Loucy (cell line): Measurements from ENCODE around the gene XIRP2.

Experiments used
- H2AFZ ChIP-seq: fragments of 200-600 bp; sonication (generic); 2 replicates; pipeline ENCODE4 v1.6.0; 2016; ENCODE audit warnings: antibody characterized with exemption, mild to moderate bottlenecking, low read length, moderate library complexity
- H3F3A ChIP-seq: fragments of 200-600 bp; 2 replicates; pipeline ENCODE4 v1.6.0; 2016; ENCODE audit warnings: antibody characterized with exemption, low read depth, mild to moderate bottlenecking
- H3K27me3 ChIP-seq: fragments of 200-600 bp; sonication (generic); 2 replicates; pipeline ENCODE4 v1.6.1; 2014; ENCODE audit warnings: low read length, mild to moderate bottlenecking; ENCODE audit not compliant: insufficient read depth, poor library complexity, severe bottlenecking
- H3K36me3 ChIP-seq: fragments of 200-600 bp; sonication (generic); 2 replicates; pipeline ENCODE4 v1.6.1; 2016; ENCODE audit warnings: low read length; ENCODE audit not compliant: insufficient read depth
- H3K4me1 ChIP-seq: fragments of 200-600 bp; sonication (generic); 2 replicates; pipeline ENCODE4 v1.5.1; 2014; ENCODE audit warnings: low read length, mild to moderate bottlenecking; ENCODE audit not compliant: insufficient read depth, poor library complexity, severe bottlenecking
- H3K4me2 ChIP-seq: fragments of 200-600 bp; sonication (generic); 2 replicates; pipeline ENCODE4 v1.6.0; 2014; ENCODE audit warnings: antibody characterized with exemption, low read length, low read depth, mild to moderate bottlenecking; ENCODE audit not compliant: poor library complexity, severe bottlenecking
- H3K4me3 ChIP-seq: fragments of 200-600 bp; sonication (generic); 2 replicates; pipeline ENCODE4 v1.5.1; 2014; ENCODE audit warnings: low read length, mild to moderate bottlenecking, mixed read lengths; ENCODE audit not compliant: poor library complexity, severe bottlenecking
- H3K79me2 ChIP-seq: fragments of 200-600 bp; sonication (generic); 2 replicates; pipeline ENCODE4 v1.6.1; 2014; ENCODE audit warnings: low read length; ENCODE audit not compliant: insufficient read depth
- H3K9ac ChIP-seq: fragments of 200-600 bp; sonication (generic); 2 replicates; pipeline ENCODE4 v1.6.0; 2014; ENCODE audit warnings: mild to moderate bottlenecking, low read depth, low read length, moderate library complexity; ENCODE audit not compliant: poor library complexity, severe bottlenecking
- H3K9me2 ChIP-seq: fragments of 200-600 bp; sonication (generic); replicated peaks from 2 replicates; pipeline ENCODE4 v1.6.1; 2016; ENCODE audit warnings: low read depth, low read length, mixed read lengths
- H3K9me3 ChIP-seq: fragments of 200-600 bp; sonication (generic); 2 replicates; pipeline ENCODE4 v1.6.1; 2014; ENCODE audit warnings: mild to moderate bottlenecking, antibody characterized with exemption, low read length, low read depth; ENCODE audit not compliant: insufficient read depth
- H4K20me1 ChIP-seq: fragments of 200-600 bp; sonication (generic); 2 replicates; pipeline ENCODE4 v1.6.0; 2014; ENCODE audit warnings: antibody characterized with exemption, low read length, mild to moderate bottlenecking; ENCODE audit not compliant: insufficient read depth, poor library complexity, severe bottlenecking
- EZH2phosphoT487 ChIP-seq: fragments of 200-600 bp; IDR thresholded peaks from 2 replicates; pipeline ENCODE4 v1.6.1; 2018; ENCODE audit warnings: antibody characterized with exemption, mild to moderate bottlenecking, moderate library complexity, borderline replicate concordance
- TF ChIP-seq, protein P1 (sequence below): fragments of 200-600 bp; sonication (generic); conservative IDR thresholded peaks from 2 replicates; pipeline ENCODE4 v1.5.1; 2014; ENCODE audit warnings: mild to moderate bottlenecking, antibody characterized with exemption, low read length

The XIRP2 gene

DNA sequence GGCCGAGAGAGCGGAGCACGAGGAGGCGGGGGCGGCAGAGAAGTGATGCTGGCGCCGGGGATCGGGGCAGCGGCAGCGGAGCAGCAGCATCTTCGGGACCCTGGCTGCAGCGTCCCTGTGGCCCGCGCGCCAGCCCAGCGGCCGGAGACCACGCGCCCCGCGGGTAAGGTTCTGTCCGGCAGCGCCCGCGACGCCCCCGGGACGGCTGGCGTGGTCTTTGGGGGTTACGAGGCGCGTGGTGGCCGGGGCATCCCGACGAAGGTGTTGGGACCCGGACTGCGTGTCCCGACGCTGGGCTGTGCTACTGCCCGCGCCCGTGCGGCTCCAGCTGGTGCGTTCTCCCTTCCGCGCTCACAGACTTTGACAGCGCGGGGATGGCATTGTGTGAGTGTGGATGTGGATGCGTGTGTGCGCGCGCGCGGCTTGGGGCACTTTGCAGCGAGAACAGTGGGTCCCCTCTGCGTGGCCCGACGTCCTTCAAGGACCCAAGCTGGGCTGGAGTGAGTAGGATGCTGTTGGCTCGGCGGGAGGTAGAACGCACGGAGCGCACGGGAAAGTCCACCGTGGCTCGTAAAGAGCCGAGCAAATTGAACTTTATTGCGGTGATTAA is 405.0 kb downstream of the XIRP2 start:
- Histone ChIP-seq H3K9ac (no peak overlapping the region), H3K36me3 (no peaks in the 10 kb centered on the region), H3K4me1 (peaks cover 5% of the 10 kb centered on the region), H4K20me1 (no peaks in the 10 kb centered on the region), H3K4me2 (peak overlapping the region; percentile 51), H3K9me2 (no peaks in the 10 kb centered on the region), H3K9me3 (no peaks in the 10 kb centered on the region), H3K4me3 (peak overlapping the region; percentile 80), H3F3A (no peaks in the 10 kb centered on the region), H2AFZ (no peak overlapping the region), H3K27me3 (peaks cover 30% of the 10 kb centered on the region), H3K79me2 (no peaks in the 10 kb centered on the region)
- no peak for TF ChIP-seq EZH2phosphoT487
- TF ChIP-seq, protein P1, sequence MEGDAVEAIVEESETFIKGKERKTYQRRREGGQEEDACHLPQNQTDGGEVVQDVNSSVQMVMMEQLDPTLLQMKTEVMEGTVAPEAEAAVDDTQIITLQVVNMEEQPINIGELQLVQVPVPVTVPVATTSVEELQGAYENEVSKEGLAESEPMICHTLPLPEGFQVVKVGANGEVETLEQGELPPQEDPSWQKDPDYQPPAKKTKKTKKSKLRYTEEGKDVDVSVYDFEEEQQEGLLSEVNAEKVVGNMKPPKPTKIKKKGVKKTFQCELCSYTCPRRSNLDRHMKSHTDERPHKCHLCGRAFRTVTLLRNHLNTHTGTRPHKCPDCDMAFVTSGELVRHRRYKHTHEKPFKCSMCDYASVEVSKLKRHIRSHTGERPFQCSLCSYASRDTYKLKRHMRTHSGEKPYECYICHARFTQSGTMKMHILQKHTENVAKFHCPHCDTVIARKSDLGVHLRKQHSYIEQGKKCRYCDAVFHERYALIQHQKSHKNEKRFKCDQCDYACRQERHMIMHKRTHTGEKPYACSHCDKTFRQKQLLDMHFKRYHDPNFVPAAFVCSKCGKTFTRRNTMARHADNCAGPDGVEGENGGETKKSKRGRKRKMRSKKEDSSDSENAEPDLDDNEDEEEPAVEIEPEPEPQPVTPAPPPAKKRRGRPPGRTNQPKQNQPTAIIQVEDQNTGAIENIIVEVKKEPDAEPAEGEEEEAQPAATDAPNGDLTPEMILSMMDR = no peak

GRCh38 chr2:167293943-167294775 is 405.9 kb downstream of the XIRP2 start:
- Histone ChIP-seq H3K4me2 (peak overlapping the region; percentile 73), H3K36me3 (no peaks in the 10 kb centered on the region), H4K20me1 (no peaks in the 10 kb centered on the region), H2AFZ (no peak overlapping the region), H3K4me3 (peak overlapping the region; percentile 70), H3K4me1 (peaks cover 5% of the 10 kb centered on the region), H3K9me2 (no peaks in the 10 kb centered on the region), H3K9me3 (no peaks in the 10 kb centered on the region), H3F3A (no peaks in the 10 kb centered on the region), H3K9ac (no peak overlapping the region), H3K27me3 (peaks cover 27% of the 10 kb centered on the region), H3K79me2 (no peaks in the 10 kb centered on the region)
- TF ChIP-seq EZH2phosphoT487 = no peak
- TF ChIP-seq, protein P1 = no peak

- peaks cover 23% of the 10 kb centered on the region for H3K27me3 ChIP-seq
- H2AFZ ChIP-seq = no peak overlapping the region
- no peaks in the 10 kb centered on the region for H3F3A ChIP-seq
- H3K4me3 ChIP-seq = peak overlapping the region; percentile 70
- no peaks in the 10 kb centered on the region for H3K79me2 ChIP-seq
- no peaks in the 10 kb centered on the region for H3K36me3 ChIP-seq
- no peaks in the 10 kb centered on the region for H3K9me2 ChIP-seq
- H4K20me1 ChIP-seq = no peaks in the 10 kb centered on the region
- H3K9me3 ChIP-seq = no peaks in the 10 kb centered on the region
- H3K4me2 ChIP-seq = peak overlapping the region; percentile 73
- no peak for TF ChIP-seq EZH2phosphoT487
- TF ChIP-seq, protein P1 = no peak
- no peak overlapping the region for H3K9ac ChIP-seq
- H3K4me1 ChIP-seq = peaks cover 5% of the 10 kb centered on the region
These were observed 406.5 kb downstream of the XIRP2 start for GRCh38 chr2:167294776-167295140.
